Brain pericyte (primary cell): ENCODE measurements around the gene MEP1B.
"Not testable (repeated sequence)": the region's sequence is repeated elsewhere in the genome, so short reads cannot be mapped to it uniquely, and the experiment has no call there.

Source experiments
- DNase-seq: peaks from one replicate; pipeline ENCODE4 v3.0.0-alpha.2; 2012; ENCODE audit warnings: low read depth, low spot score

MEP1B gene

GRCh38 chr18:32189790-32190189 lies at the start of gene MEP1B:
TSS of gene MEP1B (plus strand) at chr18:32190039. CDS start at chr18:32190071, 32 bp downstream.
- DNase-seq = no peak

- no peak for DNase-seq
Observed at GRCh38 chr18:32148185-32148870, 41.5 kb upstream of the MEP1B start.

- DNase-seq = no peak
Observed at GRCh38 chr18:32152705-32153448, 37.0 kb upstream of the MEP1B start.

- no peak for DNase-seq
Observed at GRCh38 chr18:32156855-32157254, 33.0 kb upstream of the MEP1B start.

GRCh38 chr18:32157580-32157979 lies 32.3 kb upstream of the MEP1B start:
- DNase-seq = no peak

- peak; percentile 64 for DNase-seq
Observed at GRCh38 chr18:32158108-32158624, 31.7 kb upstream of the MEP1B start.

- DNase-seq = not testable (repeated sequence)
Observed at GRCh38 chr18:32158631-32159030, 31.2 kb upstream of the MEP1B start.

- no peak for DNase-seq
Observed at GRCh38 chr18:32160547-32160946, 29.3 kb upstream of the MEP1B start.

GRCh38 chr18:32167980-32168730 lies 21.7 kb upstream of the MEP1B start:
- no peak for DNase-seq

- DNase-seq = no peak
Observed at GRCh38 chr18:32173654-32174053, 16.2 kb upstream of the MEP1B start.

- no peak for DNase-seq
Observed at GRCh38 chr18:32174719-32175118, 15.1 kb upstream of the MEP1B start.

- DNase-seq = no peak
Observed at GRCh38 chr18:32175265-32175664, 14.6 kb upstream of the MEP1B start.

- DNase-seq = not testable (repeated sequence)
Observed at GRCh38 chr18:32176745-32177144, 13.1 kb upstream of the MEP1B start.

GRCh38 chr18:32177530-32177929 lies 12.3 kb upstream of the MEP1B start:
- no peak for DNase-seq

GRCh38 chr18:32183503-32183902 lies 6.3 kb upstream of the MEP1B start:
- DNase-seq = no peak

GRCh38 chr18:32190209-32190608 lies 370 bp downstream of the MEP1B start:
- DNase-seq = no peak

- no peak for DNase-seq
Observed at GRCh38 chr18:32195881-32196815, 6.3 kb downstream of the MEP1B start.

- no peak for DNase-seq
Observed at GRCh38 chr18:32200766-32201165, 10.9 kb downstream of the MEP1B start.

GRCh38 chr18:32201948-32202672 lies 12.3 kb downstream of the MEP1B start:
- DNase-seq = no peak

- no peak for DNase-seq
Observed at GRCh38 chr18:32208023-32208422, 18.2 kb downstream of the MEP1B start.
